HFFc6 (cell line): ENCODE data around the gene PAK1. TPM values are rescaled to one million over a fixed set of nuclear protein-coding genes. Genes with fewer than 3 reads are reported as not detected.

ENCODE experiments used
- DNase-seq: peaks from one replicate; pipeline ENCODE4 v3.0.0-alpha.2; 2018
- H3K27ac Mint-ChIP-seq: 2 replicates; pipeline ENCODE4 v1.8.0; 2020; ENCODE audit warnings: mild to moderate bottlenecking, mixed read lengths
- H3K27me3 Mint-ChIP-seq: 2 replicates; pipeline ENCODE4 v1.8.0; 2021; ENCODE audit warnings: mild to moderate bottlenecking, moderate library complexity, mixed read lengths; ENCODE audit not compliant: insufficient read depth
- H3K36me3 Mint-ChIP-seq: 2 replicates; pipeline ENCODE4 v1.8.0; 2021; ENCODE audit warnings: low read depth, mixed read lengths
- H3K4me1 Mint-ChIP-seq: 2 replicates; pipeline ENCODE4 v1.8.0; 2020; ENCODE audit warnings: low read depth, mixed read lengths
- H3K4me3 Mint-ChIP-seq: 2 replicates; pipeline ENCODE4 v1.8.0; 2020; ENCODE audit warnings: mild to moderate bottlenecking, moderate library complexity, mixed read lengths
- H3K9me3 Mint-ChIP-seq: 2 replicates; pipeline ENCODE4 v1.8.0; 2020; ENCODE audit warnings: mild to moderate bottlenecking, mixed read lengths
- total RNA-seq, 6 experiments: library from RNA; stranded (reverse); fragmentation: NEBNext Ultra II Directional; extraction: Animal tissue kit (Norgen Biotek cat#: 25700); gene quantifications; 2 replicates in 1 of 6; 3 replicates in 5 of 6; pipeline ENCODE4 v1.2.3, GENCODE V29; 2021
- TF ChIP-seq, protein P1 (sequence below): fragments of 200-600 bp; sonication (generic); IDR thresholded peaks from 2 replicates; pipeline ENCODE4 v1.5.0; 2021; ENCODE audit warnings: antibody characterized with exemption, mild to moderate bottlenecking

The PAK1 gene
- total RNA-seq, 6 experiments from 2014 or later, result 41.7 to 52.2 (median 48.8) TPM

DNA sequence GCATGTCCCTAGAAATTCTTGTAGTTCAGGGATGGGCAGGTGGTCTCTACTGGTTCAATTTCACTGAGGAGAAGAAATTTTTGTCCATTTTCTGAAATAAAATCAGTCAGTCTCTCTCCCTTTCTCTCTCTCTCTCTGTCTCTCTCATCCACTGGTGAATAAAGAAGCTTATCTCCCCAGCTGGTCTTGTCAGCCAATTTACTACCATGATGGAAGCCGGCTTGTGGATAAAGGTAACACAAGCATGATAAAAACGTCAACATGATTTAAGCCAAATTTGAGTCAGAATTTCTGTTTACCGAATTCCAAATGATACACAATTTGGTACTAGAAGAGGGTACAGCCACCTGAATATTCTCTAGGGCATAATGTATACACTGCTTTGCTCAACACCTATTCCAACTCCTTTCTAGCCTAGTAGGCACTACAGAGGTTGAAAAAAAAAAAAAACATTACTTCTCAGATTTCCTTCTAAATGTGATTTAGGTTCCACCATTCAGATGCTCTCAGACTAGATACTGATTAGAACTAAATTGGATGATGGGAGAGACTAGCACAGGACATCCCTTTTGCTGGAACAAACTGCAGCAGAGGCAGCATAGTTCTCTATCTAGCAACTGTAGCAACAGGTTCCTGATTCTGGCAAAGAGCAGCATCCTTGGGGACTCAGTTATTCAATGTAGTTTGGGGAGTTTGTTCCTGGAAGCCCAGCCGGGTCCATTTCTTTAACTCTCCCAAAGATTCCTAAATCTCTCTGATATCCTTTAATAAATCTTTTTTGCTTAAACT lies 18.8 kb downstream of the PAK1 start:
- Mint-ChIP-seq H3K9me3 (no peaks in the 10 kb centered on the region), H3K27ac (no peak overlapping the region), H3K36me3 (no peaks in the 10 kb centered on the region), H3K4me3 (no peak overlapping the region), H3K27me3 (peaks cover 20% of the 10 kb centered on the region), H3K4me1 (peaks cover 9% of the 10 kb centered on the region)
- no peak for DNase-seq
- TF ChIP-seq, protein P1, sequence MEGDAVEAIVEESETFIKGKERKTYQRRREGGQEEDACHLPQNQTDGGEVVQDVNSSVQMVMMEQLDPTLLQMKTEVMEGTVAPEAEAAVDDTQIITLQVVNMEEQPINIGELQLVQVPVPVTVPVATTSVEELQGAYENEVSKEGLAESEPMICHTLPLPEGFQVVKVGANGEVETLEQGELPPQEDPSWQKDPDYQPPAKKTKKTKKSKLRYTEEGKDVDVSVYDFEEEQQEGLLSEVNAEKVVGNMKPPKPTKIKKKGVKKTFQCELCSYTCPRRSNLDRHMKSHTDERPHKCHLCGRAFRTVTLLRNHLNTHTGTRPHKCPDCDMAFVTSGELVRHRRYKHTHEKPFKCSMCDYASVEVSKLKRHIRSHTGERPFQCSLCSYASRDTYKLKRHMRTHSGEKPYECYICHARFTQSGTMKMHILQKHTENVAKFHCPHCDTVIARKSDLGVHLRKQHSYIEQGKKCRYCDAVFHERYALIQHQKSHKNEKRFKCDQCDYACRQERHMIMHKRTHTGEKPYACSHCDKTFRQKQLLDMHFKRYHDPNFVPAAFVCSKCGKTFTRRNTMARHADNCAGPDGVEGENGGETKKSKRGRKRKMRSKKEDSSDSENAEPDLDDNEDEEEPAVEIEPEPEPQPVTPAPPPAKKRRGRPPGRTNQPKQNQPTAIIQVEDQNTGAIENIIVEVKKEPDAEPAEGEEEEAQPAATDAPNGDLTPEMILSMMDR, result no peak

GRCh38 chr11:77450227-77450626 lies 23.7 kb downstream of the PAK1 start:
- Mint-ChIP-seq H3K9me3 (no peaks in the 10 kb centered on the region), H3K27ac (no peak overlapping the region), H3K4me3 (no peak overlapping the region), H3K27me3 (peaks cover 27% of the 10 kb centered on the region), H3K4me1 (no peaks in the 10 kb centered on the region), H3K36me3 (no peaks in the 10 kb centered on the region)
- TF ChIP-seq, protein P1, result no peak
- DNase-seq, result no peak

- Mint-ChIP-seq H3K4me1 (no peaks in the 10 kb centered on the region), H3K9me3 (no peaks in the 10 kb centered on the region), H3K27me3 (peaks cover 24% of the 10 kb centered on the region), H3K27ac (no peak overlapping the region), H3K4me3 (no peak overlapping the region), H3K36me3 (no peaks in the 10 kb centered on the region)
- no peak for DNase-seq
- TF ChIP-seq, protein P1, result no peak
These were observed 24.1 kb downstream of the PAK1 start for GRCh38 chr11:77449784-77450183.

DNA sequence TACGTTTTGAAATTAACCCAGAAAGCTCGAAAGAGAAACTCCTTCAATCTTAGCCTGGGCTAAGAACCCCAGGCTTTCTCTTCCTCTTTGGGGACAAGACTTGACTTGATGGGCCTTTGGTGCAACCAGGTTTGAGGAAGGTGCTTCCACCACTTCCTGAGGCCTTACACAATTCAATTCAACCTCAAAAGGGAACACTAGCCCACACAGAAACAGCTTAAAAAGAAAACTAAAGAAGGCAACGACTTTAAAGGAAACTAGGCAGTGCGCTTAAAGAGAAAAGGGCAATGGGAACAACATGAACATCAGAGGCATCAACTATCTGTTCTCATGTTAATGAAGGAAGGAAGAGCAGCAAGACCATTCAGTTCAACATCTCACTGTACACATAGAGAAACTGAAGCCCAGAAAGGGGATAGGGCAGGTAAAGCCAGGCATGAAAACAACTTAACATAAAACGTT lies 24.8 kb downstream of the PAK1 start:
- TF ChIP-seq, protein P1, result no peak
- H3K27ac Mint-ChIP-seq, result no peak overlapping the region
- DNase-seq, result no peak
- no peaks in the 10 kb centered on the region for H3K9me3 Mint-ChIP-seq
- H3K27me3 Mint-ChIP-seq, result peaks cover 24% of the 10 kb centered on the region
- H3K4me1 Mint-ChIP-seq, result no peaks in the 10 kb centered on the region
- no peak overlapping the region for H3K4me3 Mint-ChIP-seq
- no peaks in the 10 kb centered on the region for H3K36me3 Mint-ChIP-seq

DNA sequence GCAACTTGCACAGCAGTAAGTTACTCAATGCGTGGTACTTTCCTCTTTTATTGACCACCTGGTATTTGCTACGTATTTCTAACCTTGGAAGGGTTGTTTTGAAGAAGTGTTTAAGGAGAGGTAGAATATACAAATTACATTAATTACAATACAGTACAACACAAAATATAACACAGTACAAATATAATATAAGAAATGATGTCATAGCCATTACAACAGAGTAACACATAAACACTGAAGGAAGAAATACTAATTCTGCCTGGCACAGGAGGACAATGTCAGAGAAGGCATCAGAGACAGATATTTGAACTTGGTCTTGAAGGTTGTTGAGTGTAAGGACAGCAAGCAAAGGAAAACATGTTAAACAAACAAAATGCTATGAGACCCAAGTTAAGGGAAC lies 25.6 kb downstream of the PAK1 start:
- Mint-ChIP-seq H3K27ac (no peak overlapping the region), H3K27me3 (peaks cover 18% of the 10 kb centered on the region), H3K9me3 (no peaks in the 10 kb centered on the region), H3K4me1 (no peaks in the 10 kb centered on the region), H3K36me3 (no peaks in the 10 kb centered on the region), H3K4me3 (no peak overlapping the region)
- no peak for DNase-seq
- TF ChIP-seq, protein P1, result no peak
